ENCODE data around the gene ZNF248.

Gene ZNF248

DNA sequence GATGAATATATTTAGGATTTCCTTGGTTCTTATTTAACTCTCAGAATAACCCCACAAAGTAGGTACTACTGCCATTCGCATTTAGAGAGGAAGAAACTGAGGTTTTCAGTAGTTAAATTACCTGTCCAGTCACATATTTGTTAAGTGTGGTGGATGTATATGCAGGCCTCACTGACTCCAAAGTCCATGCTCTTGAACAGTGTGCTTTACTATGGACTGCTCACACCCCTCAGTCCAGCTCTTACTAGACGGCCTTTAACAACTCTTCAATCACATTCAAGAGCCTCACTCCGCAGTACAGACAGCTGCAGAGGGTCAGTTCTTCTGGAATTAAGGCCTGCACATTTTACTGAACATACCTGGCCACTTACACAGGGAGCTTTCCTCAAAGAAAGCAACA lies 36.2 kb downstream of the ZNF248 start:
- Histone ChIP-seq H3K36me3 (ENCODE audit: control insufficient read depth in 4 of 4, insufficient read depth in 4 of 4, low read length in 3 of 4) (no peaks in the 10 kb centered on the region), H3K4me1 (ENCODE audit: control extremely low read depth in 1 of 4, control insufficient read depth in 4 of 4, insufficient read depth in 4 of 4, low read length in 3 of 4) (no peaks in the 10 kb centered on the region), H3K9me3 (ENCODE audit: control extremely low read depth in 1 of 5, control insufficient read depth in 4 of 5, insufficient read depth in 2 of 5, low read depth in 1 of 5, low read length in 4 of 5) (peaks cover 0 to 32% (median 18%) of the 10 kb centered on the region in 5 experiments), H3K27ac (ENCODE audit: insufficient read depth in 1 of 2, low read depth in 1 of 2, low read length in 2 of 2, poor library complexity in 1 of 2, severe bottlenecking in 2 of 2) (no peak overlapping the region), H3K4me3 (ENCODE audit: control insufficient read depth in 1 of 7, extremely low read depth in 1 of 7, insufficient read depth in 4 of 7, low read depth in 2 of 7, low read length in 6 of 7) (no peak overlapping the region), H3K27me3 (replicated peaks in 2 of 5; ENCODE audit: control insufficient read depth in 4 of 5, insufficient read depth in 5 of 5, low read length in 4 of 5) (no peaks in the 10 kb centered on the region)
- DNase-seq: no peak
- ChIA-PET CTCF (no interaction called here), POLR2A (no interaction called here)
- WGBS (ENCODE audit: insufficient coverage): 93% methylated on average over 2 of the region's 3 CpGs

GRCh38 chr10:37819797-37820196 lies 37.6 kb downstream of the ZNF248 start:
- Histone ChIP-seq H3K27ac (ENCODE audit: insufficient read depth in 1 of 2, low read depth in 1 of 2, low read length in 2 of 2, poor library complexity in 1 of 2, severe bottlenecking in 2 of 2) (no peak overlapping the region), H3K4me3 (ENCODE audit: control insufficient read depth in 1 of 7, extremely low read depth in 1 of 7, insufficient read depth in 4 of 7, low read depth in 2 of 7, low read length in 6 of 7) (no peak overlapping the region), H3K36me3 (ENCODE audit: control insufficient read depth in 4 of 4, insufficient read depth in 4 of 4, low read length in 3 of 4) (no peaks in the 10 kb centered on the region), H3K27me3 (replicated peaks in 2 of 5; ENCODE audit: control insufficient read depth in 4 of 5, insufficient read depth in 5 of 5, low read length in 4 of 5) (no peaks in the 10 kb centered on the region), H3K4me1 (ENCODE audit: control extremely low read depth in 1 of 4, control insufficient read depth in 4 of 4, insufficient read depth in 4 of 4, low read length in 3 of 4) (no peaks in the 10 kb centered on the region), H3K9me3 (ENCODE audit: control extremely low read depth in 1 of 5, control insufficient read depth in 4 of 5, insufficient read depth in 2 of 5, low read depth in 1 of 5, low read length in 4 of 5) (peaks cover 0 to 37% (median 18%) of the 10 kb centered on the region in 5 experiments)
- CTCF ChIA-PET: no interaction called here
- 95% methylated on average over 6 of the region's 6 CpGs for WGBS (ENCODE audit: insufficient coverage)
- no peak for DNase-seq
- POLR2A ChIA-PET: no interaction called here

GRCh38 chr10:37816290-37816689 lies 41.1 kb downstream of the ZNF248 start:
- Histone ChIP-seq H3K4me3 (ENCODE audit: control insufficient read depth in 1 of 7, extremely low read depth in 1 of 7, insufficient read depth in 4 of 7, low read depth in 2 of 7, low read length in 6 of 7) (no peak overlapping the region), H3K9me3 (ENCODE audit: control extremely low read depth in 1 of 5, control insufficient read depth in 4 of 5, insufficient read depth in 2 of 5, low read depth in 1 of 5, low read length in 4 of 5) (peaks cover 3 to 53% (median 20%) of the 10 kb centered on the region in 5 experiments), H3K27ac (ENCODE audit: insufficient read depth in 1 of 2, low read depth in 1 of 2, low read length in 2 of 2, poor library complexity in 1 of 2, severe bottlenecking in 2 of 2) (no peak overlapping the region), H3K27me3 (replicated peaks in 2 of 5; ENCODE audit: control insufficient read depth in 4 of 5, insufficient read depth in 5 of 5, low read length in 4 of 5) (no peaks in the 10 kb centered on the region), H3K4me1 (ENCODE audit: control extremely low read depth in 1 of 4, control insufficient read depth in 4 of 4, insufficient read depth in 4 of 4, low read length in 3 of 4) (no peaks in the 10 kb centered on the region), H3K36me3 (ENCODE audit: control insufficient read depth in 4 of 4, insufficient read depth in 4 of 4, low read length in 3 of 4) (no peaks in the 10 kb centered on the region)
- DNase-seq: no peak
- 86% methylated on average over 4 of the region's 6 CpGs for WGBS (ENCODE audit: insufficient coverage)
- ChIA-PET POLR2A (interaction anchor here (0.7 kb wide), 1 partner anchor 88 kb away, joined by 3 read pairs; no protein-coding TSS in a partner anchor), CTCF (no interaction called here)

DNA sequence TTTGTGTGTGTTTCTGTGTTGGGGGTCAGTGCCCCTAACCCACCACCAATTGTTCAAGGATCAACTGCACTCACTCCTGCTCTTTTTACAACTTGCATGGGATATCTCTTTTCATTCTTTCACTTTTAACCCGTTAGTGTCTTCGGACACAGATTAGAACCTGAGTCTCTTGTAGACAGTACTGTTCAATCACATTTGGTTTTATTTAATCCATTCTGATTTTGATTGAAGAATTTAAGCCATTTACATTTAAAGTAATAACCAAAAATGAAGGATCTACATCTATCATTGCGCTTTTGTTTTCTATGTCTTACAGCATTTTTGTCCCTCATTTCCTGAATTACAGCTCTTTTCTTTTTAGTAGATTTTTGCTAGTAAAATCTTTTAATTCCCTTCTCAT lies 43.6 kb downstream of the ZNF248 start:
- Histone ChIP-seq H3K4me3 (ENCODE audit: control insufficient read depth in 1 of 7, extremely low read depth in 1 of 7, insufficient read depth in 4 of 7, low read depth in 2 of 7, low read length in 6 of 7) (no peak overlapping the region), H3K27me3 (replicated peaks in 2 of 5; ENCODE audit: control insufficient read depth in 4 of 5, insufficient read depth in 5 of 5, low read length in 4 of 5) (no peaks in the 10 kb centered on the region), H3K27ac (ENCODE audit: insufficient read depth in 1 of 2, low read depth in 1 of 2, low read length in 2 of 2, poor library complexity in 1 of 2, severe bottlenecking in 2 of 2) (no peak overlapping the region), H3K9me3 (ENCODE audit: control extremely low read depth in 1 of 5, control insufficient read depth in 4 of 5, insufficient read depth in 2 of 5, low read depth in 1 of 5, low read length in 4 of 5) (peaks cover 3 to 54% (median 11%) of the 10 kb centered on the region in 5 experiments), H3K36me3 (ENCODE audit: control insufficient read depth in 4 of 4, insufficient read depth in 4 of 4, low read length in 3 of 4) (no peaks in the 10 kb centered on the region), H3K4me1 (ENCODE audit: control extremely low read depth in 1 of 4, control insufficient read depth in 4 of 4, insufficient read depth in 4 of 4, low read length in 3 of 4) (no peaks in the 10 kb centered on the region)
- ChIA-PET CTCF (no interaction called here), POLR2A (no interaction called here)
- no CpG with 5 or more reads among the region's 3 CpGs for WGBS (ENCODE audit: insufficient coverage)
- no peak for DNase-seq

DNA sequence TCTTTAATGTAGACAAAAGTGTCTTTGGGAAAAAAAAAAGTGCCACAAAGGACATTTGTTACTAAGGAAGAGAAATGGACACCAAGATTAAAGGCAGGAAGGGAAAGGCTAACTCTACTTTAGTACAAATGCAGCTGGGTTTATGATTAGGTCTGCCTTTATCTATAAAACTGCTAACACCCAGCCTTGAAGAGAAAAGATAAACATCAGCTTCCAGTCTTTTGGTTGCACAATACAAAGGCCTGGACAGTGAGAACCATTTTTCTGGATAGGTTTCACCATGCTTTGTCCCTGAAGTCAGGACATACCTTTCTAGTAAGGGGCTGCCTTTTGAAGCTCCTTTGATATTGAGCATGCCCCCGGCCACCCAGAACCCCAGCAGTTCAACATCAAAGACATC lies 45.1 kb downstream of the ZNF248 start:
- WGBS (ENCODE audit: insufficient coverage): 0% methylated on average over 1 of the region's 1 CpG
- ChIA-PET CTCF (no interaction called here), POLR2A (no interaction called here)
- Histone ChIP-seq H3K27me3 (replicated peaks in 2 of 5; ENCODE audit: control insufficient read depth in 4 of 5, insufficient read depth in 5 of 5, low read length in 4 of 5) (no peaks in the 10 kb centered on the region), H3K4me1 (ENCODE audit: control extremely low read depth in 1 of 4, control insufficient read depth in 4 of 4, insufficient read depth in 4 of 4, low read length in 3 of 4) (no peaks in the 10 kb centered on the region), H3K36me3 (ENCODE audit: control insufficient read depth in 4 of 4, insufficient read depth in 4 of 4, low read length in 3 of 4) (no peaks in the 10 kb centered on the region), H3K9me3 (ENCODE audit: control extremely low read depth in 1 of 5, control insufficient read depth in 4 of 5, insufficient read depth in 2 of 5, low read depth in 1 of 5, low read length in 4 of 5) (peaks cover 3 to 53% (median 9%) of the 10 kb centered on the region in 5 experiments), H3K27ac (ENCODE audit: insufficient read depth in 1 of 2, low read depth in 1 of 2, low read length in 2 of 2, poor library complexity in 1 of 2, severe bottlenecking in 2 of 2) (no peak overlapping the region), H3K4me3 (ENCODE audit: control insufficient read depth in 1 of 7, extremely low read depth in 1 of 7, insufficient read depth in 4 of 7, low read depth in 2 of 7, low read length in 6 of 7) (no peak overlapping the region)
- DNase-seq: no peak

DNA sequence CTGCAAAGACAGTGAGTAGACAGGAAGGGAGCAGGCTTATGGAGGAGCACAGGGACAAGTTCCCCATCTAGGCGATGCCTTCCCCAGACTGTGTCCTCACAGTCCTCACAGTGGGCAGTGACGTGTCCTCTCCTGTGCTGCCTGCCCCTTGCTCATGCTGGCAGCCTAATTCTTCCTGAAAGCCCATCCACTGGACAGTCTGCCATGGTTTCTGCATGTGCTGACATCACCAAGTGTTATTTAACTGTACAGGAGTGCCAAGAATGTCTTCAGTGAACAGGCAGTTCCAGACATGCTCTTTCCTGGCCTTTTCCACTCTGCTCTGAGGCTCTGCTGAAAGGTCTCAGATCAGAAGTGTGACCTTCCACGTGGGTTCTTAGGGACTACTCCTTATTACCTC lies 54.1 kb downstream of the ZNF248 start:
- Histone ChIP-seq H3K36me3 (ENCODE audit: control insufficient read depth in 4 of 4, insufficient read depth in 4 of 4, low read length in 3 of 4) (no peaks in the 10 kb centered on the region), H3K4me1 (ENCODE audit: control extremely low read depth in 1 of 4, control insufficient read depth in 4 of 4, insufficient read depth in 4 of 4, low read length in 3 of 4) (no peaks in the 10 kb centered on the region), H3K4me3 (ENCODE audit: control insufficient read depth in 1 of 7, extremely low read depth in 1 of 7, insufficient read depth in 4 of 7, low read depth in 2 of 7, low read length in 6 of 7) (no peak overlapping the region), H3K9me3 (ENCODE audit: control extremely low read depth in 1 of 5, control insufficient read depth in 4 of 5, insufficient read depth in 2 of 5, low read depth in 1 of 5, low read length in 4 of 5) (peaks cover 0 to 3% (median 0%) of the 10 kb centered on the region in 5 experiments), H3K27me3 (replicated peaks in 2 of 5; ENCODE audit: control insufficient read depth in 4 of 5, insufficient read depth in 5 of 5, low read length in 4 of 5) (no peaks in the 10 kb centered on the region), H3K27ac (ENCODE audit: insufficient read depth in 1 of 2, low read depth in 1 of 2, low read length in 2 of 2, poor library complexity in 1 of 2, severe bottlenecking in 2 of 2) (no peak overlapping the region)
- CTCF ChIA-PET: no interaction called here
- 87% methylated on average over 3 of the region's 3 CpGs for WGBS (ENCODE audit: insufficient coverage)
- POLR2A ChIA-PET: no interaction called here
- DNase-seq: no peak

DNA sequence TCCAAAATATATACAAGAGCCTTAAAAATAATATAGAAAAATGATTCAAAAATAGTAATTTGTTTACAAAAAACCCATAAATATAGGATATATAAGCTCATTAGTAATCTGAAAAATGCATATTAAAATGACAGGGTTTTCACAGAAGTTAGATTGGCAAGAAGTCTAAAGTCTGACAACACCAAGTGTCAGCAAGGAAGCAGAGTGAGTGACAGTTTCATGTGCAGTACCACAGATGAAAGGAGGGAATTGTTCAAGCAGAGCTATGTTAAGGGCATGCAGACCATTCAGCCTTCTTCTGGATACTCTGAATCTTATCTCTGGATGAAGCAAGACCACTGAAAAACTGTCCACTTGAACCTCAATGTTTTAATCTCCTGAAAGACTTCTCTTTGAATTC lies 55.9 kb downstream of the ZNF248 start:
- ChIA-PET POLR2A (no interaction called here), CTCF (no interaction called here)
- Histone ChIP-seq H3K27me3 (replicated peaks in 2 of 5; ENCODE audit: control insufficient read depth in 4 of 5, insufficient read depth in 5 of 5, low read length in 4 of 5) (no peaks in the 10 kb centered on the region), H3K4me1 (ENCODE audit: control extremely low read depth in 1 of 4, control insufficient read depth in 4 of 4, insufficient read depth in 4 of 4, low read length in 3 of 4) (no peaks in the 10 kb centered on the region), H3K4me3 (ENCODE audit: control insufficient read depth in 1 of 7, extremely low read depth in 1 of 7, insufficient read depth in 4 of 7, low read depth in 2 of 7, low read length in 6 of 7) (no peak overlapping the region), H3K9me3 (ENCODE audit: control extremely low read depth in 1 of 5, control insufficient read depth in 4 of 5, insufficient read depth in 2 of 5, low read depth in 1 of 5, low read length in 4 of 5) (peaks cover 0 to 3% (median 0%) of the 10 kb centered on the region in 5 experiments), H3K27ac (ENCODE audit: insufficient read depth in 1 of 2, low read depth in 1 of 2, low read length in 2 of 2, poor library complexity in 1 of 2, severe bottlenecking in 2 of 2) (no peak overlapping the region), H3K36me3 (ENCODE audit: control insufficient read depth in 4 of 4, insufficient read depth in 4 of 4, low read length in 3 of 4) (no peaks in the 10 kb centered on the region)
- no peak for DNase-seq
